ENCODE results near the gene ARHGEF26.

DNA sequence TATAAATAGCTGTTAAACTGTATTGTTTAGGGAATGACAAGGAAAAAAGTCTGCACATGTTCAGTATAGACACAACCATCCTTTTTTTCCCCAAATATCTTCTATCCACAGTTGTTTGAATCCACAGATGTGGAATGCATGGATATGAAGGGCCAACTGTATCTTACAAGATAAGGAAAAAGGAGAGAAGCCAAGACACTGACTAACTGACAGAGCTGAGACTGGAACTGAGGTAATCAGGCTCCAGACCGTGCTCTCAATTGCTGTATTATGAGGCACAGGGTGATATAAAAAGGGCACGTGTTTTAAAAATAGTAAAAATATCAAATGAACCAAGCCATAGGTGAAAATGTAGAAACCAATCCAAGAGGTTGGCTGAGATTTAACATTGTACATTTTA lies 154.1 kb downstream of the ARHGEF26 start:
- TF ChIP-seq CTCF (optimal IDR thresholded peaks at IDR 0.05 in 1 of 3, IDR thresholded peaks at IDR 0.05 in 1 of 3, conservative IDR thresholded peaks at IDR 0.05 in 1 of 3; ENCODE audit: extremely low read depth in 1 of 3, insufficient read depth in 2 of 3, low read length in 3 of 3): no peak
- TF ChIP-seq EZH2 (IDR thresholded peaks at IDR 0.05; ENCODE audit: low read length): no peak

Measured in keratinocyte (primary cell).